PFSK-1 (cell line): ENCODE data around the gene RUNX3.

ENCODE experiments used
- FOXP2 ChIP-seq: optimal IDR thresholded peaks from 2 replicates; pipeline ENCODE3; 2011; ENCODE audit warnings: borderline replicate concordance, control low read depth, inconsistent platforms; ENCODE audit not compliant: insufficient read depth; ENCODE audit errors: extremely low read length, extremely low read depth
- POLR2AphosphoS5 ChIP-seq: IDR thresholded peaks from 2 replicates; pipeline ENCODE4 v1.6.1; 2012; ENCODE audit warnings: low read depth, mild to moderate bottlenecking, control low read depth, low read length, moderate library complexity
- SIN3A ChIP-seq: IDR thresholded peaks from 2 replicates; pipeline ENCODE4 v1.6.1; 2012; ENCODE audit warnings: mild to moderate bottlenecking, low read length, moderate library complexity, borderline replicate concordance; ENCODE audit not compliant: insufficient read depth
- TAF1 ChIP-seq: IDR thresholded peaks from 2 replicates; pipeline ENCODE4 v1.6.1; 2012; ENCODE audit warnings: low read length, control low read depth, borderline replicate concordance; ENCODE audit not compliant: insufficient read depth
- TF ChIP-seq, protein P1 (sequence below), 2 experiments: IDR thresholded peaks; 2 replicates each; pipeline versions ENCODE4 v1.6.1 to v1.8.0; 2011 to 2012; ENCODE audit warnings: low read depth in 2 of 2, low read length in 2 of 2, control low read depth in 1 of 2, inconsistent platforms in 1 of 2, mild to moderate bottlenecking in 1 of 2, moderate library complexity in 1 of 2; ENCODE audit not compliant: insufficient read depth in 1 of 2

Gene RUNX3

GRCh38 chr1:24927988-24928688 lies 1.9 kb downstream of the RUNX3 start:
- TF ChIP-seq, protein P1, sequence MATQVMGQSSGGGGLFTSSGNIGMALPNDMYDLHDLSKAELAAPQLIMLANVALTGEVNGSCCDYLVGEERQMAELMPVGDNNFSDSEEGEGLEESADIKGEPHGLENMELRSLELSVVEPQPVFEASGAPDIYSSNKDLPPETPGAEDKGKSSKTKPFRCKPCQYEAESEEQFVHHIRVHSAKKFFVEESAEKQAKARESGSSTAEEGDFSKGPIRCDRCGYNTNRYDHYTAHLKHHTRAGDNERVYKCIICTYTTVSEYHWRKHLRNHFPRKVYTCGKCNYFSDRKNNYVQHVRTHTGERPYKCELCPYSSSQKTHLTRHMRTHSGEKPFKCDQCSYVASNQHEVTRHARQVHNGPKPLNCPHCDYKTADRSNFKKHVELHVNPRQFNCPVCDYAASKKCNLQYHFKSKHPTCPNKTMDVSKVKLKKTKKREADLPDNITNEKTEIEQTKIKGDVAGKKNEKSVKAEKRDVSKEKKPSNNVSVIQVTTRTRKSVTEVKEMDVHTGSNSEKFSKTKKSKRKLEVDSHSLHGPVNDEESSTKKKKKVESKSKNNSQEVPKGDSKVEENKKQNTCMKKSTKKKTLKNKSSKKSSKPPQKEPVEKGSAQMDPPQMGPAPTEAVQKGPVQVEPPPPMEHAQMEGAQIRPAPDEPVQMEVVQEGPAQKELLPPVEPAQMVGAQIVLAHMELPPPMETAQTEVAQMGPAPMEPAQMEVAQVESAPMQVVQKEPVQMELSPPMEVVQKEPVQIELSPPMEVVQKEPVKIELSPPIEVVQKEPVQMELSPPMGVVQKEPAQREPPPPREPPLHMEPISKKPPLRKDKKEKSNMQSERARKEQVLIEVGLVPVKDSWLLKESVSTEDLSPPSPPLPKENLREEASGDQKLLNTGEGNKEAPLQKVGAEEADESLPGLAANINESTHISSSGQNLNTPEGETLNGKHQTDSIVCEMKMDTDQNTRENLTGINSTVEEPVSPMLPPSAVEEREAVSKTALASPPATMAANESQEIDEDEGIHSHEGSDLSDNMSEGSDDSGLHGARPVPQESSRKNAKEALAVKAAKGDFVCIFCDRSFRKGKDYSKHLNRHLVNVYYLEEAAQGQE (IDR thresholded peaks at IDR 0.05; ENCODE audit: insufficient read depth in 1 of 2, low read depth in 2 of 2, low read length in 2 of 2), result no peak
- no peak for TF ChIP-seq SIN3A
- no peak for TF ChIP-seq TAF1

DNA sequence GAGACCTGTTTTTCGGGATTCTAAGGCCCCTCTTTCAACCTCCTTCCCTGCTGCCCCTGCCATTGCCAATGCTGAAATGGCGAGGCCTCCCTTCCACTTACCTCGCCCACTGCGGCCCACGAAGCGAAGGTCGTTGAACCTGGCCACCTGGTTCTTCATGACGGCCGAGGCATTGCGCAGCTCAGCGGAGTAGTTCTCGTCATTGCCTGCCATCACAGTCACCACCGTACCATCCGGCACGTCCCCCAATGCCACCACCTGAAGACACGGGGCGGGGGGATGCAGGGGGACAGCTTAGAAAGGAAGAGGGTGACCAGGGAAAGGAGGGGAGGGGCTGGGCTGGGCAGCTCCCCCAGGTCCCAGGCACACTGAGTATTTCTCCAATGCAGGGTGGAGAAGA lies 2.6 kb downstream of the RUNX3 start:
- TF ChIP-seq FOXP2, result no peak
- TF ChIP-seq TAF1, result no peak
- TF ChIP-seq, protein P1 (IDR thresholded peaks at IDR 0.05; ENCODE audit: insufficient read depth in 1 of 2, low read depth in 2 of 2, low read length in 2 of 2), result no peak
- TF ChIP-seq SIN3A, result no peak
- no peak for TF ChIP-seq POLR2AphosphoS5

DNA sequence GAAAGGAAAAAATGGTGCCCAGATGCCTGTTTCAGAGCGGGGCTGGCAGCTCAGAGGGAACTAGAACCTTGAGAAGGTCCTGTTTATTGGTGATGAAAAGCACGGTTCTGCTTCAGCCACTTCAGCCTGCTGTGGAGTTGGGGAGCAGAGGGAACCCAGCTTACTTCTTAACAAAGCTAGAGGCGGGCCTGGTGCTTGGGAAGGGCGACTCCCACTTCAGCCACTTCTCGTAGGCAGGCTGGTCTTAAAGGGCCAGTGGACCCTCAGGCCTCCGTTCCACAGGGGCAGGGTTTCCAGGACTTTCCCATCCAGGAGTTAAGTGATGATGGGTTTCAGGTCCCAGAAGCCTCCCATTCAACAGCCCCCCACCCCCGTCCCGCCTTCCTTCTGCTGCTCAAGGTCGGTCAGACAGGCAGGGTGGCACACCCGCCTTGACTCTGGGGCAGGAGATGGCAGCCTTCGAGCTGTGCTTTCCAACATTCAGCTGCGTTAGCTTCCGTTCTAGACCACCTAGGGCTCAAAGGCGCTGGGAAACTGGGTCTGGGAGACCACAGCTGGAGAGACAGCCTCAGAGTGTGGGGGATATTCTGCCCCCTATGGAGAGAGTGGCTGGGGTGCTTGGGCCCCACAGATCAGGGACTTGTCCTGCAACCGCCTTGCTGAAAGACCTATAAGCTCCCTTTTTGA lies 3.4 kb downstream of the RUNX3 start:
- TF ChIP-seq FOXP2 (no peak), TAF1 (no peak), POLR2AphosphoS5 (no peak), SIN3A (no peak)
- TF ChIP-seq, protein P1 (IDR thresholded peaks at IDR 0.05; ENCODE audit: insufficient read depth in 1 of 2, low read depth in 2 of 2, low read length in 2 of 2), result no peak

DNA sequence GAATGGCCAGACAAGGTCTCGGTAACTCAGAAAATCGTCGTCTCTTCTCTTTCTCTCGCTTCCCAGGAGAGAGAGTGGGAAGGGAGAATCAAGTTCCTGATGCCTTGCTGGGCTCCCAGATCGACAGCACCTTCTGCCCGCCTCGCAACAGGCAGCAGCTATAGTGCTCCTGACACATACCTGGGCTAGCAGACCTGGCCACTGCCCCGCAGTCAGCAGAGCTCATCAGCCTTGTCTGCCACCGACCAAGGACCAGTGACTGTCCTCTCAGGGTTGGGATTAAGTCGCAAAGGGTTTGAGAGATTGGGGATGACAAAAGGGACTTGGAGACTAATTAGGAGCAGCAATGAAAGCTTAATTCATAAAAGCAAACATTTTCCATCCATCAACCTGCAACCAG lies 4.1 kb downstream of the RUNX3 start:
- TF ChIP-seq, protein P1 (IDR thresholded peaks at IDR 0.05; ENCODE audit: insufficient read depth in 1 of 2, low read depth in 2 of 2, low read length in 2 of 2), result no peak
- TF ChIP-seq FOXP2 (no peak), SIN3A (no peak), POLR2AphosphoS5 (no peak), TAF1 (no peak)
